ENCODE data around the gene CFC1.
"Not testable (repeated sequence)": the region's sequence is repeated elsewhere in the genome, so short reads cannot be mapped to it uniquely, and the experiment has no call there.

Gene CFC1

DNA sequence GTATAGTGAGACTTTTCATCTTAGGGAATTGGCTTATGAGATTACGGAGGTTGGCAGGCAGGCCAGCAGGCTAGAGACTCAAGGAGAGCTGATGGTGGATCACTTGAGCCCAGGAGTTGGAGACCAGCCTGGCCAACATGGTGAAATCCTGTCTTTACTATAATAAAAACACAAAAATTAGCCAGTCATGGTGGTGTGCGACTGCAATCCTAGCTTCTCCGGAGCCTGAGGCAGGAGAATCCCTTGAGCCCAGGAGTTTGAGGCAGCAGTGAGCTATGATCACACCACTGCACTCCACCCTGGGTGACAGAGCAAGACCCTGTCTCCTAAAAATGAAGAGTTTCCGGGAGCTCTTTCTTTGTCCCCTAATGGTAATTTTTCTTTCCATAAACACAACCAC lies 14.6 kb downstream of the CFC1 start:
- DNase-seq (ENCODE audit: insufficient read length); FAIRE-seq: not testable (repeated sequence)

DNA sequence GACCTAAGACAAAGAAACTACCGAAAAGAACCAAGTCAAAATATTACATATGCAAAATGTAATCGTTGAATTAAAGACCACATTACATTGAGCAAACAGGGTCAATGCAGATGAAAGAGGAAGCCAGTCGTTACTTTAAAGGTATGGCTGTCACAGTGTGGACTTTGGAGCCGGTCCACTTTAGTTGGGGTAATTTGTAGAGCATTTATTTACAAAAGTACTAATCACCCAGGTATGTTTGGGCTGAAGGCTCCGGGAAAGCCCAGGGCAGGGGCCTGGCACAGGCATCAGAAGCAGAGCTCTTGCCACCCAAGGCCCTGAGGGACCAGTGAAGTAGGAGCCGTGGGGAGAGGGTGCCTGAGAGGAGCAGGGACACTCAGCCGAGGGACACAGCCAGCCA lies 15.8 kb downstream of the CFC1 start:
- not testable (repeated sequence) for DNase-seq (ENCODE audit: insufficient read length); FAIRE-seq

DNA sequence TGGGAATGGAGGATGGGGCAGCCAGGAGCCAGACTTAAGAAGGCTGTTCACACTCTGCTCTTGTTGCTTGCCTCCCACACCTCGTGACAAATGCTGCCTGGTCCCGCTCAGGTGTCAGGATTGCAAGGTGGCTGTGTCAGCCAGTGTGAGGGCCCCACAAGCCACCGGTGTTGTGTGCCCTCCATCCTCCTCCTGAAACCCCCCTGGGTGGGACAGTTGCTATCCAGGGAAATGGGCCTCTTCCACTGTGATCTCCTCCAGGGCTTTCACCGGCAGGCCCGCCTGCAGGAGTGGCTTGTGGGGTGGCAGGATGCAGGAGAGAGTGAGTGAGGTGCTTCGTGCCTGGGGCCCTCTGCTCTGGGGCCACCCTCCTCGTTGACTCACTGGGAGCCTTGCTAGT lies 16.4 kb downstream of the CFC1 start:
- not testable (repeated sequence) for DNase-seq (ENCODE audit: insufficient read length); FAIRE-seq

DNA sequence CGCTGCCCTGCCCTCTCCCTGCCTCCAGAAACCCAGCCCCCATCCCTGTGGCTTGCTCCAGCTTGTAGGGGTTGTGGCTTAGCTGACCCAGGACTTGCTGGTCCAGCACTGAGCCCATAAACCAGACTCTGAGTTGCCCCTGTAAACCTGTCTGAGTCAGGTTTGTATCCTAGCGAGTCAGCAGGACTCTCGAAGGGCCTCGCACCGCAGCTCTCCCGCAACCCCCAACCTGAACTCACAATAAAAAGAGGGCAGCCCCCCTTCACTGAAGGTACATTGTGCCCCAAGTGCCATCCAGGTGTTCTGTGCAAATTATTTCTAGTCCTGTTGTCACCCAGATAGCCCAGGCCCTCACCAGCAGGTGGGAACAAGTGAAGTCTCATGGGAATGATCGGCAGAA lies 17.9 kb downstream of the CFC1 start:
- FAIRE-seq; DNase-seq (ENCODE audit: insufficient read length): not testable (repeated sequence)

DNA sequence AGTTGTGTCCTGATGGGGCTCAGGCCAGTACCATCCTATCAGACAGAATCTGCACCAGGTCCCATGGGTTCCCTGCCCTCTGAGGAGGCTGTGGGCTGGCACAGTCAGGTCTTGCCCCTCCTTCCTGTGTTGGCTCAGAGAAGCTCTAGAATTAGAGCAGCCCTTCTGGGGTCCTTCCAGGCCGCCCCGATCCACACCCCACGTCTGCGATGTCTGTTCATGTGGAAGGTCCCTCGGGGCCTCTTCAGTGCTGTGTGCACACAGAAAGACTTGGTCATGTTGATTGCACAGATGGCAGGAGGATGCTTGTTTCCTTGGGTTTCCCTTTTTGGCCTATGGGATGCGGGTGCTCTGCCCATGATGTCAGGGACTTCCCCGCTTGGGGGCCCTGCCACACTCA lies 20.3 kb downstream of the CFC1 start:
- not testable (repeated sequence) for DNase-seq (ENCODE audit: insufficient read length); FAIRE-seq

DNA sequence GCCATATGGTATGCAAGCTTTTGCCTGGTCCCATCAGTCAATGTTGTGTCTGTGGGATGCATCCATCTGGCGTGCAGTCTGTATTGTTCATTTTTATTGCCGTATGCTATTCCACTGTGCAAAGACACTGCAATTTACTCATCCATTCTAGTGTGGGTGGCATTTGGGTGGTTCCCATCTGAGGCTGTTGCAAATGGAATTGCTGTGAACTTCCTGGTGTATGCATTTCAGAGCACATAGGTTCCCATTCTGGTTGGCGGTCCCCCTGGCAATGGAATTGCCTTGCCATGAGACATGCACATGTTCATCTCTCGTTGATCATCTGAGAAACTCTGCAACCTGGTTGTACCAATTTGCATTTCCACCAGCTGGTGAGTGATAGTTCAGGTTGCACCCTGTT lies 21.8 kb downstream of the CFC1 start:
- DNase-seq (ENCODE audit: insufficient read length); FAIRE-seq: not testable (repeated sequence)

DNA sequence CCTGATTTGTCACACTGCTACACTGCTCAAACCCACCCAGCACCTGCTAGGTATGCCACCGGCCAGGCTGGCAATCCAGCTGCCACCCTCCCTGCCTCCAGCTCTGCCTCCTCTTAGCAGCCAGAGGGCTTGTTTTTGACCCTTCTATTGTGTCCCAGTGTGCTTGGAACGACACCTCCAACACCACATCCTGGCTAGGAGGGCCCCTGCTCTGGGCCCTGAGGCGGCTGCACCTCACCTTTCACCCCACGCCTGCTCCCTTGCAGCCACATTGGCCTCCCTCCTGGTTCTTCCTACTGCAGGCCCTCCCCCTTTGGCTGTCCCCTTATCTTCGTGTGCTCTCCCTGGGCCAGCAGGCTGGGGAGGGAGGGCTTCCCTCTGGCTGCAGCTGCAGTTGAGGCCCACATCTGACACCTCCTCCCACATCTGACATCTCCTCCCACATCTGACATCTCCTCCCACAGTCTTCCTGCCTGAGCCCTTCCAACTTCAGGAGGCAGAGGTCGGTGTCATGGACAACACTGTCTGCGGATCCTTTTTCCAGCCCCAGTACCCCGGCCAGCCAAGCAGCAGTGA lies 23.1 kb downstream of the CFC1 start:
- not testable (repeated sequence) for FAIRE-seq; DNase-seq (ENCODE audit: insufficient read length)

DNA sequence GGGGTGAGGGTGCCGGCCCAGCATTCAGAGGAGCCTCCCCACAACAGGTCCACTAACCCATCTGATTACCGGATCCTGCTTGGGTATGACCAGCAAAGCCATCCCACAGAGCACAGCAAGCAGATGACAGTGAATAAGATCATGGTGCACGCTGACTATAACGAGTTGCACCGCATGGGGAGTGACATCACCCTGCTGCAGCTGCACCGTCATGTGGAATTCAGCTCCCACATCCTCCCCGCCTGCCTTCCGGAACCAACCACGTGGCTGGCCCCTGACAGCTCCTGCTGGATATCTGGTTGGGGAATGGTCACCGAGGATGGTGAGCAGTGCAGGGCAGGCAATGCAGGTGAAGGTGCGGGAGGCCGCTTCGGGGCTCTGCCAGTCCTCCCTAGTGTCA lies 25.1 kb downstream of the CFC1 start:
- FAIRE-seq; DNase-seq (ENCODE audit: insufficient read length): not testable (repeated sequence)

DNA sequence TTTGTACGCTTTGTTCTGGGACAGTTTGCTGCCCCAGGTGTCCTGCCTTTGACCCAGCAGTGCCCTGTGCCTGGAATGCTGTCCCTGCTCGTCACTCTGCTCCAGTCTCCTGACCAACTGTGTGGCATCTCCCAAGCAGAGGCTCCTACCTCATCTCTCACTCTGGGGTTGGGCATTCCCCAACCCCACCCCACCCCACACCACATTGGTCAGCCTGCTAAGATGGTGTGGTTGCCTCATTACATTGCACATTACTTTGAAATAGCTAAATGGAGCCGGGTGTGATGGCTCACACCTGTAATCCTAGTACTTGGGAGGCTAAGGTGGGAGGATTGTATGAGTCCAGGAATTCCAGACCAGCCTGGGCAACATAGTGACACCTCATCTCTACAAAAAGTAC lies 27.4 kb downstream of the CFC1 start:
- DNase-seq (ENCODE audit: insufficient read length); FAIRE-seq: not testable (repeated sequence)

DNA sequence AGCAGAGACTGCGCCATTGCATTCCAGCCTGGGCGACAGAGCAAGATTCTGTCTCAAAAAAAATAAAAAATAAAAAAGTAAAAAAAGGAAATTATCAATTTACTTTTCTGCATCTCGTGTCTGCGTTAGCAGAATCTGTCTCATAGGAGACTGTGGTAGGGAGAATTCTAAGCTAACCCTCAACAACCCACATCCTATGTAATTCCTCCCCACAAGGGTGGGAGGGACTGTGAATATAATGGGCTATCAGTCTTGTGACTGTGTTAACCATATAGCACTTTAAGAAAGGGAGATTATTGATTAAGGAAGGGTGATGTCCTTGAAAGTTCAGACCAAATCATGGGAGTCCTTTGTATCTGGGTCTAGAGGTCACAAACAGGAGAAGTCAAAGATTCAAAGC lies 33.2 kb downstream of the CFC1 start:
- not testable (repeated sequence) for DNase-seq (ENCODE audit: insufficient read length); FAIRE-seq

DNA sequence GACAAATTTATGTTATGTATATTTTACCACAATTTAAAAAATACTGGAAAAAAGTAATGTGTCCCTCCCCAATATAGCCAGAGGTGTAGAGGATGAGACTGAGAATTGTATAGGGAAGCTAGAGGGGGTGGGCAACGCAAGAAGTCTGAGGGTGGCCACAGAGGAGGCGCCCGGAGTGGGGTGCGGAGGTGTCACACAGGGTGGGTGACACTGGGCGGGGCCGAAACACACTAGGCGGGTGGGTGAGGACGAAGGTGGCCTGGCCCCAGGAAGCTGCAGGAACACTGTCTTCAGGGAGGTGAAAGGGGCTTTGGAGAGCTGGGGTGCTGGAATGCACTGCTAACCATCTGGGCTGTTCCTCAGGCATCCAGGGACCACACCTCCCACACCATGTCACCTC lies 42.9 kb downstream of the CFC1 start:
- FAIRE-seq; DNase-seq (ENCODE audit: insufficient read length): not testable (repeated sequence)

DNA sequence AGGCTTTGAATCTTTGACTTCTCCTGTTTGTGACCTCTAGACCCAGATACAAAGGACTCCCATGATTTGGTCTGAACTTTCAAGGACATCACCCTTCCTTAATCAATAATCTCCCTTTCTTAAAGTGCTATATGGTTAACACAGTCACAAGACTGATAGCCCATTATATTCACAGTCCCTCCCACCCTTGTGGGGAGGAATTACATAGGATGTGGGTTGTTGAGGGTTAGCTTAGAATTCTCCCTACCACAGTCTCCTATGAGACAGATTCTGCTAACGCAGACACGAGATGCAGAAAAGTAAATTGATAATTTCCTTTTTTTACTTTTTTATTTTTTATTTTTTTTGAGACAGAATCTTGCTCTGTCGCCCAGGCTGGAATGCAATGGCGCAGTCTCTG lies 45.2 kb downstream of the CFC1 start:
- not testable (repeated sequence) for FAIRE-seq; DNase-seq (ENCODE audit: insufficient read length)

DNA sequence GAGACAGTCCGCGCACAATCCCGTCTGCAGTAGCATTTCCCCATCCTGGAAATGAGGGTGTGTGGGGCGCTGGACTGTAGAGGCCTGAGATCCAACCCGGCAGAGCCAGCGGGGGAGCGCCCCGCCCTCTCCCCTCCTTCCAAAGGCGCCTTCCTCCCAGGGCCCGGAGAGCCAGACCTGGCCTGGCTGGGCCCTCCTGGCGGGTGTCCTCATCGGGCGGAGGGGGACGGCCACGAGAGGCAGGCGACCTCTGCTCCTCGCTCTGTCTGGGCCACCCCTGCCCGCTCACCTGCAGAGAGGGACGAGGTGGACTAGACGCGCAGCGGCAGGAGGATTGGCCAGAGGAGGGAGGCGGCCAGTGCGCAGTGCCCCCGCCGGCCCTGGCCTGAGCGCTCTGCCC lies 49.9 kb downstream of the CFC1 start:
- FAIRE-seq; DNase-seq (ENCODE audit: insufficient read length): not testable (repeated sequence)

DNA sequence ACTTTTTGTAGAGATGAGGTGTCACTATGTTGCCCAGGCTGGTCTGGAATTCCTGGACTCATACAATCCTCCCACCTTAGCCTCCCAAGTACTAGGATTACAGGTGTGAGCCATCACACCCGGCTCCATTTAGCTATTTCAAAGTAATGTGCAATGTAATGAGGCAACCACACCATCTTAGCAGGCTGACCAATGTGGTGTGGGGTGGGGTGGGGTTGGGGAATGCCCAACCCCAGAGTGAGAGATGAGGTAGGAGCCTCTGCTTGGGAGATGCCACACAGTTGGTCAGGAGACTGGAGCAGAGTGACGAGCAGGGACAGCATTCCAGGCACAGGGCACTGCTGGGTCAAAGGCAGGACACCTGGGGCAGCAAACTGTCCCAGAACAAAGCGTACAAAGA lies 51.0 kb downstream of the CFC1 start:
- not testable (repeated sequence) for DNase-seq (ENCODE audit: insufficient read length); FAIRE-seq

DNA sequence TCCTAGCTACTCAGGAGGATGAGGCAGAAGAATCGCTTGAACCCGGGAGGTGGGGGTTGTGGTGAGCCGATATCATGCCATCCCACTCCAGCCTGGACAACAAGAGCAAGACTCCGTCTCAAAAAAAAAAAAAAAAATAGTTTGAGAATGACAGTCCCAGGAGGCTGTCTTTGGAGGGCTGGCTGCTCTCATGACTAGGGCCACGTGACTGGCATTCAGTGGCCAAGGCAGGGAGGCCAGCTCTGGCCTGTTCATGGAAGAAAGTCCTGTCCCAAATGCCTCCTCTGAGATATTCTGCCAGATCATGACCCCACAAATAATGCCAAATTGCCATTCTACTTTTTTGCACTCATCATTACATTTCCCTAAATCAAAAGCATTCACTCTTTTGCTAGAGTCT lies 54.4 kb downstream of the CFC1 start:
- DNase-seq (ENCODE audit: insufficient read length); FAIRE-seq: not testable (repeated sequence)

DNA sequence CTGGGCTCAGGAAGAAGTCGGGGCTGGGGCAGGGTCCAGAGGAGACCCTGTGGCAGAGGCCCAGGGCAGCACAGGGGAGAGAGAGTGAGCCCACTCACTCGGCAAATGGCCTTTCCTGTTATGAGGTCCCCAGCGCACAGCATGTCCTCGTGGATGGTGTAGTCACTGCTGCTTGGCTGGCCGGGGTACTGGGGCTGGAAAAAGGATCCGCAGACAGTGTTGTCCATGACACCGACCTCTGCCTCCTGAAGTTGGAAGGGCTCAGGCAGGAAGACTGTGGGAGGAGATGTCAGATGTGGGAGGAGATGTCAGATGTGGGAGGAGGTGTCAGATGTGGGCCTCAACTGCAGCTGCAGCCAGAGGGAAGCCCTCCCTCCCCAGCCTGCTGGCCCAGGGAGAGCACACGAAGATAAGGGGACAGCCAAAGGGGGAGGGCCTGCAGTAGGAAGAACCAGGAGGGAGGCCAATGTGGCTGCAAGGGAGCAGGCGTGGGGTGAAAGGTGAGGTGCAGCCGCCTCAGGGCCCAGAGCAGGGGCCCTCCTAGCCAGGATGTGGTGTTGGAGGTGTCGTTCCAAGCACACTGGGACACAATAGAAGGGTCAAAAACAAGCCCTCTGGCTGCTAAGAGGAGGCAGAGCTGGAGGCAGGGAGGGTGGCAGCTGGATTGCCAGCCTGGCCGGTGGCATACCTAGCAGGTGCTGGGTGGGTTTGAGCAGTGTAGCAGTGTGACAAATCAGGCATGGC lies 55.4 kb downstream of the CFC1 start:
- DNase-seq (ENCODE audit: insufficient read length); FAIRE-seq: not testable (repeated sequence)

DNA sequence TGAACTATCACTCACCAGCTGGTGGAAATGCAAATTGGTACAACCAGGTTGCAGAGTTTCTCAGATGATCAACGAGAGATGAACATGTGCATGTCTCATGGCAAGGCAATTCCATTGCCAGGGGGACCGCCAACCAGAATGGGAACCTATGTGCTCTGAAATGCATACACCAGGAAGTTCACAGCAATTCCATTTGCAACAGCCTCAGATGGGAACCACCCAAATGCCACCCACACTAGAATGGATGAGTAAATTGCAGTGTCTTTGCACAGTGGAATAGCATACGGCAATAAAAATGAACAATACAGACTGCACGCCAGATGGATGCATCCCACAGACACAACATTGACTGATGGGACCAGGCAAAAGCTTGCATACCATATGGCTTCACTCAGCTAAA lies 56.6 kb downstream of the CFC1 start:
- not testable (repeated sequence) for DNase-seq (ENCODE audit: insufficient read length); FAIRE-seq

All from GM12892 (cell line).